ENCODE data around the gene EFHB.

- TF ChIP-seq POLR2A (IDR thresholded peaks at IDR 0.05) (no peak), POLR2AphosphoS5 (IDR thresholded peaks at IDR 0.05) (peak in 2 of 3 donors; percentile 40 to 66), CTCF (IDR thresholded peaks at IDR 0.05) (no peak)
These were observed 32.1 kb downstream of the EFHB start for GRCh38 chr3:19901918-19902317.
